ENCODE results near the gene FAM53A.
"Not testable (repeated sequence)": the region's sequence is repeated elsewhere in the genome, so short reads cannot be mapped to it uniquely, and the experiment has no call there.

Gene FAM53A

DNA sequence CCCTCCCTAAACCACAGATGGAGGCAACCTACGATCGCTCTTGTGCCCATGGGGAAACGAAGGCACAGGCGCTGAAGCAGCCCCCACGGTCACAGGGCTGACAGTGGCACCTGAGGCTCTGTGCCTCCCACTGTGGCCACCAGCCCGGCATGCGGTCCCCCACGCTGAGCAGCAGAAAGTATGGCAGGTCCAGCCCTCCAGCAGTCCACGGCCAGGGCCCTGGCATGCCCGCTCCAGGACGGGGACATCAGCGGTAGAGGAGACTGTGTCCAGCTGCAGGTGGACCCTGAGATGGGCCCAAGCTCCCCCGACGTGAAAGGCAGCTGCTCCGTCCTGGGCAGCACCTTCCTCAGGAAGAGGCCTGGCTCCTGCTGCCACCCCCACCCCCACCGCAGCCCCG is 61.2 kb downstream of the FAM53A start:
- no peak for DNase-seq (ENCODE audit: low read depth in 3 of 3)

- no peak for DNase-seq (ENCODE audit: low read depth in 3 of 3)
Measured at GRCh38 chr4:1622238-1622637, 61.9 kb downstream of the FAM53A start.

GRCh38 chr4:1621526-1621925 is 62.6 kb downstream of the FAM53A start:
- no peak for DNase-seq (ENCODE audit: low read depth in 3 of 3)

- DNase-seq (ENCODE audit: low read depth in 3 of 3), result no peak
Measured at GRCh38 chr4:1619151-1619672, 64.9 kb downstream of the FAM53A start.

DNA sequence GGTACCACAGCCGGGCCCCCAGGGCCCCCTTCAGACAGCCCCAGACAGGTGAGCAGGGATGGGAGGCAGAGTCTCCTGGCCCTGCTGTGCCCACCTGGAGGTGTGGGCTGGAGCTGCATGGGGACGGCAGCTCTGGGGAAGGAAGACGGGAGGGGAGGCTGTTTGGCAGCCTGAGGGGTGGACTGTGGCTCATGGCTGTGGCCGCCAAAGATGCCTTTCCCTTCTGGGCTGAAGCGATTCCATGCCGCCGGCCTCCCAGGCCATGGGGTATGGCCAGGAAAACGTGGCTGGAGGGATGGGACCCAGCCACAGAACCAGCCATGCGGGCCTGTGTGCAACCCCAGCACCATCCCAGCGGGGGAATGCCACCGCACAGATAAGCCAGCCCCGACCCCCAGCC is 65.7 kb downstream of the FAM53A start:
- DNase-seq (ENCODE audit: low read depth in 3 of 3), result no peak

DNA sequence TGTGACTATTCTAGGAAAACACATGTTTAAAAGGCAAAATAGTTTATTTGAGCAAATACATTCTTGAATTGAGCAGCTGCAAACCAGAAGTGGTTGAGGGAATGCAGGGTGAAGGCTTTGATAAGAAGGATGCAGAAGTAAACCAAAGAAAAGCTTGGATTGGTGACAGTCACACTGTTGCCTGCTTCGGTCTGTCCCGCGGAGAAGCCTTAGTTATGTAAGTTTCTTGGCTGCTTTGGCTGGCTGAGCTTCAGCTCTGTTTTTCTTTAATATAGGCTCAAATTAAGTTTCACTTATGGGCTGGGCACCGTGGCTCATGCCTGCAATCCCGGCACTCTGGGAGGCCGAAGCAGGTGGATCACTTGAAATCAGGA is 67.6 kb downstream of the FAM53A start:
- no peak for DNase-seq (ENCODE audit: low read depth in 3 of 3)

GRCh38 chr4:1615786-1616556 is 68.1 kb downstream of the FAM53A start:
- no peak for DNase-seq (ENCODE audit: low read depth in 3 of 3)

DNA sequence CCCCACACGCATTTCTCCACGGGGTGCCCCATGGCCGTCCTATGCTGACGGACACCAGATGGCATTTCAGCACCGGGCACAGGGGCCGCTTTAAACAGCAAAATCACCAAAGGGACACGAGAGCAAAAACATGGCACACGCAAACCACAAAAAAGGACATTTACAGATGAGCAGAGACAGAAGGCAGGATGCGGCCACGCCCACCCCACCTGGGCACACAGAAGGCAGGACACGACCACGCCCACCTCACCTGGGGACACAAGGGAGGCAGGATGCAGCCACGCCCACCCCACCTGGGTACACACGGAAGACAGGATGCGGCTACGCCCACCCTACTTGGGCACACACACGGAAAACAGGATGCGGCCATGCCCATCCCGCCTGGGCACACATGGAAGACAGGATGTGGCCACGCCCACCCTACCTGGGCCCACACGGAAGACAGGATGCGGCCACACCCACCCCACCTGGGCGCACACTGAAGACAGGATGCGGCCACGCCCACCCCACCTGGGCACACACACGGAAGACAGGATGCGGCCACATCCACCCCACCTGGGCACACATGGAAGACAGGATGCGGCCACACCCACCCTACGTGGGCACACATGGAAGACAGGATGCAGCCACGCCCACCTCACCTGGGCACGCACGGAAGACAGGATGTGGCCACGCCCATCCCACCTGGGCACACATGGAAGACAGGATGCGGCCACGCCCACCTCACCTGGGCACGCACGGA is 69.1 kb downstream of the FAM53A start:
- no peak for DNase-seq (ENCODE audit: low read depth in 3 of 3)

- no peak for DNase-seq (ENCODE audit: low read depth in 3 of 3)
Measured at GRCh38 chr4:1614502-1614853, 69.6 kb downstream of the FAM53A start.

DNA sequence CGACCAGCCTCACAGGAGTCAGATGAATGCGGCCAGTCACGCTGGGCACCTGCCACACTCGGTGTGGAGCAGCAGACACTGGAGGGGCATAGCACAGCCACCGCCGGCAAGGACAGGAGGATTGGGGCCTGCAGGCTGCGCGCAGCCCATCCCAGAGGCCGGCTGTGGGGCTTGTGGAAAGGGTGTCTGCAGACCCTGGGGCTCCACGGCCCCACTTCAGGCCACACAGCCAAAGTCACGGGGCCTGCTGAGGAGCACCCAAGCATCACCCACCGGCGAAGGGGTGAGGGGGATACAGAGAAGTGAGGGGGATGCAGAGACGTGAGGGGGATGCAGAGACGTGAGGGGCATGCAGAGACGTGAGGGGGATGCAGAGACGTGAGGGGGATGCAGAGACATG is 70.1 kb downstream of the FAM53A start:
- DNase-seq (ENCODE audit: low read depth in 3 of 3), result no peak

- DNase-seq (ENCODE audit: low read depth in 3 of 3), result no peak
Measured at GRCh38 chr4:1613099-1613495, 71.0 kb downstream of the FAM53A start.

- no peak for DNase-seq (ENCODE audit: low read depth in 3 of 3)
Measured at GRCh38 chr4:1612278-1613098, 71.6 kb downstream of the FAM53A start.

DNA sequence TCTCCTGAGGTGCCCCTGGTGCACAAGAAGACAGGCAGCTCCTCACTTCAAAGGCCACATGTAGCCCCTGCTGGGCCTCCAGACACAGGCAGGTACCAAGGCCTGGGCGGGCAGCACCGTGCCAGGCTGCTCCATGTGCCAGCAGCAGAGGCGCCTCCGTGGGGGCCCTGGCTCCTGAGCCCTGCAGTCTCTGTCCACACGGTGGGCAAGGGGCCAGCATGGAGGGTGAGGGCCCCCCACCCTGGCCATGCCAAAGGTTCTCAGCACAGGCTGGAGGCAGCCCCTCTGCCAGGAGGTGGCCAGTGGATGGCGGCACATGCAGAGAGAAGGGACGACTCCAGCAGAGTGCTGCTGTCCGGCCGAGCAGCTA is 72.6 kb downstream of the FAM53A start:
- DNase-seq (ENCODE audit: low read depth in 3 of 3), result no peak

- no peak for DNase-seq (ENCODE audit: low read depth in 3 of 3)
Measured at GRCh38 chr4:1610791-1611500, 73.2 kb downstream of the FAM53A start.

DNA sequence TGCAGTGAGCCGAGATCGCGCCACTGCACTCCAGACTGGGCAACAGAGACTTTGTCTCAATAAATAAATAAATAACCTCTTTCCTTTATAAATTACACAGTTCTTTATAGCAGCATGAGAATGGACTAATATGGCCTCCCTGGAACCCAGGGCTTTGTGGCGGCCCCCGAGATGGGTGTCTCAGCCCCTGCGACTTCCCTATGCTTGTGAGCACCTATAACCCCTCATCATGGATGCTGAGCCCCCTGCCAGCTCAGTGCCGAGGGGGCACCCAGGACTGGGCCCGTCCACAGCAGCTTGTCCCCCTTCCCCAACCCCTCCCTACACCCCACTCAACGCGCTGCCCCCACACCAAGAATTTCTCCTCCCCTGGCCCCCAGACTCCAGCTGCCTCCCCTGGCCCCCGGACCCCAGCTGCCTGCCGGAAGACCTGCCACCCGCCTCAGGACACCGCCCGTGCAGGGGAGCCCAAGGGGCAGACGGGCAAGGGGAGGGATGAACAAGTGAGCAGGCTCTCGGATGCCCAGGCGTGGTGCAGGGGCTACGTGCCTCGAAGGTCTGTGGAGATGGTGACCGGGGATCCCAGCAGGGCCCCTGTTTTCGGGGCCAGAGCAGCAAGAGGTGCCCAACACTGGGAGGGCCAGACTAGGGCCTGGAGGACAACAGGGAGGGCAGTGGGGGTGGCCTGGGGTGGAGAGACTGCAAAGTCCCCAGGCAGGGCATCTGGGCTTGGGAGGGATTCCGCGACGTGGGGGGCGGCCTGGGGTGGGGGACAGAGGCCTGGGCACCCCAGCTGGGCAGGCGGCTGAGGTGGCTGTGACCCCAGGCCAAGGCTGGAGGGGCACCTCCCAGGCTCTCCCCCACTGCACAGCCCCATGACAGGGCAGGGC is 74.0 kb downstream of the FAM53A start:
- no peak for DNase-seq (ENCODE audit: low read depth in 3 of 3)

- DNase-seq (ENCODE audit: low read depth in 3 of 3), result no peak
Measured at GRCh38 chr4:1608821-1609500, 75.2 kb downstream of the FAM53A start.

- DNase-seq (ENCODE audit: low read depth in 3 of 3), result no peak
Measured at GRCh38 chr4:1608196-1608820, 75.8 kb downstream of the FAM53A start.

DNA sequence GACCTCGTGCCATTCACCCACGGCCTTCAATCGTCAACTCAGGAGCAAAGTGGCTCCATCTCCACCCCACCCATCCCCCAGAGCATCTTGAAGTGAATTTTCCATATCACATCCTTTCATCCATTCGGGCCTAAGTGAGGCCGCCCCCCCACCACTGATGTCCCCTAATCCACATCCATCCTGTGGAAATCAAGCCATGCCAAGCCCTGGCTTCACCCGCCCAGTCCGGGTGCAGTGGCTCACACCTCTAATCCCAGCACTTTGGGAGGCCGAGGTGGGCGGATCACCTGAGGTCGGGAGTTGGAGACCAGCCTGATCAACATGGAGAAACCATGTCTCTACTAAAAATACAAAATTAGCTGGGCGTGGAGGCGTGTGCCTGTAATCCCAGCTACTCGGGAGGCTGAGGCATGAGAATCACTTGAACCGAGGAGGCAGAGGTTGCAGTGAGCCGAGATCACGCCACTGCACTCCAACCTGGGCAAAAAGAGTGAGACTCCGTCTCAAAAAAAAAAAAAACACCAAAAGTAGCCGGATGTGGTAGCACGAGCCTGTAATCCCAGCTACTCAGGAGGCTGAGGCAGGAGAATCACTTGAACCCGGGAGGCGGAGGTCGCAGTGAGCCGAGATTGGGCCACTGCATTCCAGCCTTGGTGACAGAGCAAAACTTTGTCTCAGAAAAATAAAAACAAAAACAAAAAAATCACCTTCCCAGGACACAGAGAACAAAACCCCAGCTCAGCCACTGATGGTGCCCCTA is 76.5 kb downstream of the FAM53A start:
- not testable (repeated sequence) for DNase-seq (ENCODE audit: low read depth in 3 of 3)

DNA sequence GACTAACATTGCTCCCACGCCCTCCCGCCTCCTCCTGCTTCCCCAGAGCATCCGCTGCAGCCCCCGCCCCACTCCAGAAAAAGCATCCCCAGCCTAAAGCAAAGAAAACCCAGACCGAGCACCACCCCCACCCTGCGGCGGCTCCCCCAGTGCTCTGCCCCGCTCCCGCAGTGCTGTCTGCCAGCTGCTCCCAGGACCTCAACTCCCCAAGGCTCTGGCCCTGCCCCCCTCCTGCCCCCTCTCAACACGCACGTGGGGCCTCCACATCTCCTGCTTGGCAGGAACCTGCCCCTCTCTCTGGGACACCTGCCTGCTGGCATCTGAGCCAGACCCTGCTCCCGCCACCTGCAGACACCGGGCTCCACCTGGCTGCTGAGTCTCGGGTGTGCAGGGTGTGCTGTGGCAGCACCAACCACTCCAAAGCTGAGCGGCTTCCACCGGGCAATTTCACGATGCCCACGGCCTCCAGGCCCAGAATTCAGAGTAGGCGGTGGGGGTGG is 79.4 kb downstream of the FAM53A start:
- no peak for DNase-seq (ENCODE audit: low read depth in 3 of 3)
